H1 (cell line): Measurements from ENCODE around the gene ANKRD11. TPM values are rescaled to one million over a fixed set of nuclear protein-coding genes. Genes with fewer than 3 reads are reported as not detected.

ENCODE experiments used
- CHD1 ChIP-seq: IDR thresholded peaks from 2 replicates; pipeline ENCODE4 v1.6.1; 2012; ENCODE audit warnings: low read depth, low read length, improper control_type of control experiment
- CTCF ChIP-seq, 3 experiments: IDR thresholded peaks; 1 replicate in 2 of 3; 2 replicates in 1 of 3; pipeline versions ENCODE4 v1.5.1 to v1.6.1; 2011; ENCODE audit warnings: low read length in 3 of 3, mild to moderate bottlenecking in 3 of 3, inconsistent platforms in 2 of 3, low read depth in 1 of 3, moderate library complexity in 1 of 3; ENCODE audit not compliant: insufficient read depth in 1 of 3; ENCODE audit errors: control extremely low read depth in 1 of 3
- NANOG ChIP-seq: IDR thresholded peaks from 2 replicates; pipeline ENCODE4 v1.6.1; 2011; ENCODE audit warnings: low read length, low read depth, mild to moderate bottlenecking, inconsistent platforms; ENCODE audit not compliant: insufficient read depth, poor library complexity, severe bottlenecking
- SUZ12 ChIP-seq: fragments of 200-600 bp; sonication (generic); IDR thresholded peaks from 2 replicates; pipeline ENCODE4 v1.6.1; 2012; ENCODE audit warnings: mild to moderate bottlenecking, inconsistent platforms, low read length, moderate library complexity, mixed read lengths
- TCF12 ChIP-seq: IDR thresholded peaks from 2 replicates; pipeline ENCODE4 v1.6.1; 2011; ENCODE audit warnings: low read depth, mild to moderate bottlenecking, low read length
- YY1 ChIP-seq: IDR thresholded peaks from 2 replicates; pipeline ENCODE4 v1.6.1; 2011; ENCODE audit warnings: low read depth, mild to moderate bottlenecking, low read length
- ZNF274 ChIP-seq: IDR thresholded peaks from 2 replicates; pipeline ENCODE4 v1.7.0; 2012; ENCODE audit warnings: low read length, borderline replicate concordance; ENCODE audit errors: extremely low read depth
- polyA plus RNA-seq, 7 experiments: library from polyadenylated mRNA; depleted of rRNA in 3 of 7; stranded (reverse) in 5 of 7; unstranded in 2 of 7; fragments of >200 nt in 5 of 7; fragments of 200-250 nt in 2 of 7; gene quantifications; 1 replicate in 5 of 7; 2 replicates in 1 of 7; 4 replicates in 1 of 7; pipeline versions ENCODE4 v1.2.1 to v1.2.3, GENCODE V29; 2011 to 2013; ENCODE audit warnings: missing spikeins in 2 of 7, mixed read lengths in 2 of 7
- total RNA-seq: library from RNA; stranded (reverse); fragmentation: NEBNext Ultra II Directional; extraction: Animal tissue kit (Norgen Biotek cat#: 25700); gene quantifications from 2 replicates; pipeline ENCODE4 v1.2.1, GENCODE V29; 2021
- TF ChIP-seq, protein P1 (sequence below): fragments of 300-600 bp; sonication (generic); IDR thresholded peaks from 2 replicates; pipeline ENCODE4 v1.7.1; 2012; ENCODE audit warnings: low read length, moderate library complexity, mild to moderate bottlenecking, inconsistent platforms; ENCODE audit not compliant: insufficient replicate concordance
- TF ChIP-seq, protein P2 (sequence below): IDR thresholded peaks from 2 replicates; pipeline ENCODE4 v1.6.1; 2012; ENCODE audit warnings: inconsistent platforms

The ANKRD11 gene
- total and polyA plus RNA-seq, 2 of the 8 experiments (the other 6 are each of a cell fraction or from before 2014, with no cell fraction given) = 46.5 to 142 TPM

- TF ChIP-seq, protein P1, sequence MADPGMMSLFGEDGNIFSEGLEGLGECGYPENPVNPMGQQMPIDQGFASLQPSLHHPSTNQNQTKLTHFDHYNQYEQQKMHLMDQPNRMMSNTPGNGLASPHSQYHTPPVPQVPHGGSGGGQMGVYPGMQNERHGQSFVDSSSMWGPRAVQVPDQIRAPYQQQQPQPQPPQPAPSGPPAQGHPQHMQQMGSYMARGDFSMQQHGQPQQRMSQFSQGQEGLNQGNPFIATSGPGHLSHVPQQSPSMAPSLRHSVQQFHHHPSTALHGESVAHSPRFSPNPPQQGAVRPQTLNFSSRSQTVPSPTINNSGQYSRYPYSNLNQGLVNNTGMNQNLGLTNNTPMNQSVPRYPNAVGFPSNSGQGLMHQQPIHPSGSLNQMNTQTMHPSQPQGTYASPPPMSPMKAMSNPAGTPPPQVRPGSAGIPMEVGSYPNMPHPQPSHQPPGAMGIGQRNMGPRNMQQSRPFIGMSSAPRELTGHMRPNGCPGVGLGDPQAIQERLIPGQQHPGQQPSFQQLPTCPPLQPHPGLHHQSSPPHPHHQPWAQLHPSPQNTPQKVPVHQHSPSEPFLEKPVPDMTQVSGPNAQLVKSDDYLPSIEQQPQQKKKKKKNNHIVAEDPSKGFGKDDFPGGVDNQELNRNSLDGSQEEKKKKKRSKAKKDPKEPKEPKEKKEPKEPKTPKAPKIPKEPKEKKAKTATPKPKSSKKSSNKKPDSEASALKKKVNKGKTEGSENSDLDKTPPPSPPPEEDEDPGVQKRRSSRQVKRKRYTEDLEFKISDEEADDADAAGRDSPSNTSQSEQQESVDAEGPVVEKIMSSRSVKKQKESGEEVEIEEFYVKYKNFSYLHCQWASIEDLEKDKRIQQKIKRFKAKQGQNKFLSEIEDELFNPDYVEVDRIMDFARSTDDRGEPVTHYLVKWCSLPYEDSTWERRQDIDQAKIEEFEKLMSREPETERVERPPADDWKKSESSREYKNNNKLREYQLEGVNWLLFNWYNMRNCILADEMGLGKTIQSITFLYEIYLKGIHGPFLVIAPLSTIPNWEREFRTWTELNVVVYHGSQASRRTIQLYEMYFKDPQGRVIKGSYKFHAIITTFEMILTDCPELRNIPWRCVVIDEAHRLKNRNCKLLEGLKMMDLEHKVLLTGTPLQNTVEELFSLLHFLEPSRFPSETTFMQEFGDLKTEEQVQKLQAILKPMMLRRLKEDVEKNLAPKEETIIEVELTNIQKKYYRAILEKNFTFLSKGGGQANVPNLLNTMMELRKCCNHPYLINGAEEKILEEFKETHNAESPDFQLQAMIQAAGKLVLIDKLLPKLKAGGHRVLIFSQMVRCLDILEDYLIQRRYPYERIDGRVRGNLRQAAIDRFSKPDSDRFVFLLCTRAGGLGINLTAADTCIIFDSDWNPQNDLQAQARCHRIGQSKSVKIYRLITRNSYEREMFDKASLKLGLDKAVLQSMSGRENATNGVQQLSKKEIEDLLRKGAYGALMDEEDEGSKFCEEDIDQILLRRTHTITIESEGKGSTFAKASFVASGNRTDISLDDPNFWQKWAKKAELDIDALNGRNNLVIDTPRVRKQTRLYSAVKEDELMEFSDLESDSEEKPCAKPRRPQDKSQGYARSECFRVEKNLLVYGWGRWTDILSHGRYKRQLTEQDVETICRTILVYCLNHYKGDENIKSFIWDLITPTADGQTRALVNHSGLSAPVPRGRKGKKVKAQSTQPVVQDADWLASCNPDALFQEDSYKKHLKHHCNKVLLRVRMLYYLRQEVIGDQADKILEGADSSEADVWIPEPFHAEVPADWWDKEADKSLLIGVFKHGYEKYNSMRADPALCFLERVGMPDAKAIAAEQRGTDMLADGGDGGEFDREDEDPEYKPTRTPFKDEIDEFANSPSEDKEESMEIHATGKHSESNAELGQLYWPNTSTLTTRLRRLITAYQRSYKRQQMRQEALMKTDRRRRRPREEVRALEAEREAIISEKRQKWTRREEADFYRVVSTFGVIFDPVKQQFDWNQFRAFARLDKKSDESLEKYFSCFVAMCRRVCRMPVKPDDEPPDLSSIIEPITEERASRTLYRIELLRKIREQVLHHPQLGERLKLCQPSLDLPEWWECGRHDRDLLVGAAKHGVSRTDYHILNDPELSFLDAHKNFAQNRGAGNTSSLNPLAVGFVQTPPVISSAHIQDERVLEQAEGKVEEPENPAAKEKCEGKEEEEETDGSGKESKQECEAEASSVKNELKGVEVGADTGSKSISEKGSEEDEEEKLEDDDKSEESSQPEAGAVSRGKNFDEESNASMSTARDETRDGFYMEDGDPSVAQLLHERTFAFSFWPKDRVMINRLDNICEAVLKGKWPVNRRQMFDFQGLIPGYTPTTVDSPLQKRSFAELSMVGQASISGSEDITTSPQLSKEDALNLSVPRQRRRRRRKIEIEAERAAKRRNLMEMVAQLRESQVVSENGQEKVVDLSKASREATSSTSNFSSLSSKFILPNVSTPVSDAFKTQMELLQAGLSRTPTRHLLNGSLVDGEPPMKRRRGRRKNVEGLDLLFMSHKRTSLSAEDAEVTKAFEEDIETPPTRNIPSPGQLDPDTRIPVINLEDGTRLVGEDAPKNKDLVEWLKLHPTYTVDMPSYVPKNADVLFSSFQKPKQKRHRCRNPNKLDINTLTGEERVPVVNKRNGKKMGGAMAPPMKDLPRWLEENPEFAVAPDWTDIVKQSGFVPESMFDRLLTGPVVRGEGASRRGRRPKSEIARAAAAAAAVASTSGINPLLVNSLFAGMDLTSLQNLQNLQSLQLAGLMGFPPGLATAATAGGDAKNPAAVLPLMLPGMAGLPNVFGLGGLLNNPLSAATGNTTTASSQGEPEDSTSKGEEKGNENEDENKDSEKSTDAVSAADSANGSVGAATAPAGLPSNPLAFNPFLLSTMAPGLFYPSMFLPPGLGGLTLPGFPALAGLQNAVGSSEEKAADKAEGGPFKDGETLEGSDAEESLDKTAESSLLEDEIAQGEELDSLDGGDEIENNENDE = no peak
- TF ChIP-seq CTCF (IDR thresholded peaks at IDR 0.05; ENCODE audit: control extremely low read depth in 1 of 3, insufficient read depth in 1 of 3, low read depth in 1 of 3, low read length in 3 of 3) = no peak
- TF ChIP-seq SUZ12 = no peak
- no peak for TF ChIP-seq YY1
- no peak for TF ChIP-seq TCF12
- no peak for TF ChIP-seq NANOG
- TF ChIP-seq, protein P2, sequence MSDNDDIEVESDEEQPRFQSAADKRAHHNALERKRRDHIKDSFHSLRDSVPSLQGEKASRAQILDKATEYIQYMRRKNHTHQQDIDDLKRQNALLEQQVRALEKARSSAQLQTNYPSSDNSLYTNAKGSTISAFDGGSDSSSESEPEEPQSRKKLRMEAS = no peak
- TF ChIP-seq CHD1 = no peak
- TF ChIP-seq ZNF274 = no peak
Measured at GRCh38 chr16:89458551-89458950, 31.8 kb downstream of the ANKRD11 start (continued).
